GM12892 (cell line): ENCODE results near the gene NLRP1.
A peak's percentile ranks its signal among the peaks of the same experiment; 100 is the strongest.

ENCODE experiments used
- DNase-seq: peaks from one replicate; pipeline ENCODE4 v3.0.0; 2011; ENCODE audit not compliant: insufficient read length
- FAIRE-seq: peaks from 2 replicates; lab custom pipeline; 2011; peaks lifted over from hg19 to GRCh38; lab: Jason Lieb, UNC
- POLR2A ChIP-seq: IDR thresholded peaks from 2 replicates; pipeline ENCODE4 v1.6.1; 2011; ENCODE audit warnings: low read depth, low read length, control low read depth
- POLR2AphosphoS5 ChIP-seq: IDR thresholded peaks from 2 replicates; pipeline ENCODE4 v1.6.1; 2011; ENCODE audit warnings: low read depth, low read length, control low read depth
- TAF1 ChIP-seq: IDR thresholded peaks from 2 replicates; pipeline ENCODE4 v1.6.1; 2011; ENCODE audit warnings: low read depth, mild to moderate bottlenecking, control low read depth, low read length, borderline replicate concordance

NLRP1 gene

GRCh38 chr17:5506307-5506706, 78.0 kb downstream of the NLRP1 start:
- FAIRE-seq (no peak), DNase-seq (no peak)
- no peak for TF ChIP-seq TAF1
- no peak for TF ChIP-seq POLR2AphosphoS5
- TF ChIP-seq POLR2A, result no peak

GRCh38 chr17:5502552-5502951, 81.8 kb downstream of the NLRP1 start:
- no peak for TF ChIP-seq POLR2AphosphoS5
- TF ChIP-seq POLR2A, result no peak
- no peak for TF ChIP-seq TAF1
- DNase-seq (no peak), FAIRE-seq (no peak)

GRCh38 chr17:5501685-5502084, 82.6 kb downstream of the NLRP1 start:
- TF ChIP-seq TAF1, result no peak
- no peak for TF ChIP-seq POLR2A
- TF ChIP-seq POLR2AphosphoS5, result no peak
- FAIRE-seq, result no peak
- no peak for DNase-seq

- DNase-seq (peak; percentile 81), FAIRE-seq (peak; percentile 46)
- TF ChIP-seq TAF1, result no peak
- no peak for TF ChIP-seq POLR2A
- no peak for TF ChIP-seq POLR2AphosphoS5
Observed at GRCh38 chr17:5500589-5501391, 83.5 kb downstream of the NLRP1 start.

DNA sequence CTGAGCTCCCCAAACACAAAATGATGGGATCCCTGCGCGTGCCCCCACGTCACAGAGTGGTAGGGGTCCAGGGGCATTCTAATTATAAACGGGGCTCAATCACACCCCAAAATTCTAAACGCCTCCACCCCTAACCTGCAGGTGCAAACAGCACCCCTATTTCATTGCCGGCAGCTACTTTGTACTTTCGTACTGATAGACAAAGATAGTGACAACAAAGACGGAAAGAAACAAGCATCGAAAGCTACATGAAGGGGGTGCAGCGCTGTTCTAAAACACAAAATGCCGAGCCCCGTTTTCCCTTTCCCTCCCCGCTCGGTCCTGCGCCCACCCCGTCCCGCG, 84.1 kb downstream of the NLRP1 start:
- TF ChIP-seq TAF1 (no peak), POLR2AphosphoS5 (no peak), POLR2A (no peak)
- DNase-seq, result no peak
- no peak for FAIRE-seq

DNA sequence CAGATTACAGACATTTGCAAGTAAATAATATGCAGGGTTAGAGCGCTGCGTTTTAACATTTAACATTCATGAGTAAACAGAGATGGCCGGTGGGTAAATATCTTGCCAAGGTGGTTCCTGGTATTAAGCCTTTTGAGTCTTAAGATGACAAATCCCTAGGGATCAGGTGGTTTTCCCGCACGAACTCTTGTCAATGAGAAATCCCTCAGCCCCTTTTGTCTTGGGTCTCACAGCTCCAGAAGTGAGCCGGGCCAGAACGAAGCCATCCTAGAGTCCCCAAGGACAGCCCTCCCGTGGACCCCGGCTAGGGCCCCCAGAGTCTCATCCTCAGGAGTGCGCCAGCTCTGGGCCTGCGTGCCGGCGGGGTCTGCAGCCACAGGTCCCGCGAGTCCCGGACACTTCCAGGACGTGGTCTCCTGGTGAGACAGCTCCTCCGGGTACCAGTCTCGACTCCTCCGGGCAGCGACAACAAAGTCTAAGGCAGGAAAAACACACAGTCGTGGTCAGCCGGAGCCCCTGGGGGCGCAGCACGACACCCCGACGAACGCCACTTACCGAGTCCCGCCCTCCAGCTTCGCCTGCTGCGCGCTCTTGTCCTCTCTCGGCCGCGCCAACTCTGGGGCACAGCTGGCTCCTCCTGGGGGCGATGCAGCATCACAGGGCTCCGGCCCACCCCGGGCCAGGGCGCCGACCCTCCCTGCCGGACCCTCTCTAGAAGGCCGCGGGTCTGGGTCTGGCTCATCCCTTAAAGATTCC, 84.7 kb downstream of the NLRP1 start:
- DNase-seq (no peak), FAIRE-seq (no peak)
- TF ChIP-seq POLR2AphosphoS5, result no peak
- TF ChIP-seq TAF1, result no peak
- no peak for TF ChIP-seq POLR2A

- no peak for TF ChIP-seq TAF1
- no peak for TF ChIP-seq POLR2A
- TF ChIP-seq POLR2AphosphoS5, result no peak
- DNase-seq (no peak), FAIRE-seq (no peak)
Observed at GRCh38 chr17:5492970-5493369, 91.3 kb downstream of the NLRP1 start.

GRCh38 chr17:5488752-5489151, 95.6 kb downstream of the NLRP1 start:
- FAIRE-seq (no peak), DNase-seq (no peak)
- TF ChIP-seq POLR2AphosphoS5 (no peak), TAF1 (no peak), POLR2A (no peak)

GRCh38 chr17:5486206-5487124, 97.8 kb downstream of the NLRP1 start, which contains the start of gene MIS12:
TSS of gene MIS12 (plus strand) at chr17:5486566. CDS start at chr17:5488863, 2,297 bp downstream.
- DNase-seq, result peak; percentile 86
- TF ChIP-seq POLR2A (peak; percentile 91), POLR2AphosphoS5 (peak; percentile 88), TAF1 (peak; percentile 77)
- FAIRE-seq, result peak; percentile 97

DNA sequence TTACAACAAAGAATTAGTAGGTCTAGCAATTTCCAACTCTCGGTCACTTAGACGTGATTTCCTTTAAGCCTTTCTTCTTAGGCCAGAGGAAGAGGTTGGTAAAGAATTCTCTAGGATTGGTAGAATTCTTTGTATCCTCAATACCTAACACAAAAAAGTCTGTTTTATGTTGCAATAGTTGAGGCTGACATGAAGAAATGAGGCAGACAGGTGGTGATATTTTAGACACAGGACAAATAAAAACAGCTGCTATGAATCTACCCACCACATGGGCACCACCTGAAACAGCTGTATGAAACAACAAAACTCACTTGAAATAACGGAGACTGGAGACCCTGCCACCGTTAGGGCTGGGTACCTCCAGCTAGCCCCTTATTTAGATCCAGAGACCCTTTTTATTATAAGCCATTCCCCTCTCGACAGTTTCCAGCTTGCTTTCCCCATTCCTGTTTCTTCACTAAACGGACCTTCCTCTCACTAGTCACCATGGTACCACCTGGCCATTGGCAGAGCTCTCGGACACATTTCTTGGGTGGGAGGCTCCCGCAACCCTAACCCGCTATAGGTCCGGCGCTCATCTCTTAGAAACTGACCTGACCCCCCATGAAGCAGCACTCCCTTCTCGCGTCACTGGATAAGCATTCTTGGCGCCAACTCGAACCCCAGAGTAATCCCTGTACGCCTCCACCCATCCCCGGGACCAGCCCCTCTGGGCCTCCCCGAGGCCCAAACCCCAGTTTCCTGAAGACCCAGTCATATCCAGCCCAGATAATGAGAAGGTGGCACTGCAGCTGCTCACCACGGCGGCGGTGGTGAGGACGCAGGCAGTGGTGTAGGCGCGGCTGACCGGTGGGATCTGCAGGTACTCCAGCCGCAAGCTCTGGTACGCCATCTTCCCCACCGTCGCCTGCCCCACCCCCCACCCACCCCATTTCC, 98.8 kb downstream of the NLRP1 start, which contains the start of gene DERL2:
TSS of gene DERL2 (minus strand) at position 909 of the 936 bp plus-strand sequence. CDS start at position 892, 17 bp downstream.
- TF ChIP-seq TAF1 (peak; percentile 73), POLR2AphosphoS5 (no peak; the same call in 1 of the 2 replicates), POLR2A (peak; percentile 68)
- FAIRE-seq, result peak; percentile 21

More for the DNA sequence above, 98.8 kb downstream of the NLRP1 start, which contains the start of gene DERL2:
- DNase-seq, result no peak
